H1 (cell line): ENCODE measurements around the gene CCNG2.

Experiments used
- EGR1 ChIP-seq: IDR thresholded peaks from 2 replicates; pipeline ENCODE4 v1.6.1; 2011; ENCODE audit warnings: low read depth, low read length, borderline replicate concordance
- POLR2A ChIP-seq, 2 experiments: IDR thresholded peaks; 1 replicate in 1 of 2; 2 replicates in 1 of 2; pipeline ENCODE4 v1.6.1; 2011; ENCODE audit warnings: low read depth in 2 of 2, low read length in 2 of 2, mild to moderate bottlenecking in 2 of 2; ENCODE audit errors: control extremely low read depth in 1 of 2
- TCF12 ChIP-seq: IDR thresholded peaks from 2 replicates; pipeline ENCODE4 v1.6.1; 2011; ENCODE audit warnings: low read depth, mild to moderate bottlenecking, low read length
- TF ChIP-seq, protein P1 (sequence below), 3 experiments: IDR thresholded peaks; 1 replicate in 2 of 3; 2 replicates in 1 of 3; pipeline versions ENCODE4 v1.5.1 to v1.6.1; 2011; ENCODE audit warnings: low read length in 3 of 3, mild to moderate bottlenecking in 3 of 3, inconsistent platforms in 2 of 3, low read depth in 1 of 3, moderate library complexity in 1 of 3; ENCODE audit not compliant: insufficient read depth in 1 of 3; ENCODE audit errors: control extremely low read depth in 1 of 3

DNA sequence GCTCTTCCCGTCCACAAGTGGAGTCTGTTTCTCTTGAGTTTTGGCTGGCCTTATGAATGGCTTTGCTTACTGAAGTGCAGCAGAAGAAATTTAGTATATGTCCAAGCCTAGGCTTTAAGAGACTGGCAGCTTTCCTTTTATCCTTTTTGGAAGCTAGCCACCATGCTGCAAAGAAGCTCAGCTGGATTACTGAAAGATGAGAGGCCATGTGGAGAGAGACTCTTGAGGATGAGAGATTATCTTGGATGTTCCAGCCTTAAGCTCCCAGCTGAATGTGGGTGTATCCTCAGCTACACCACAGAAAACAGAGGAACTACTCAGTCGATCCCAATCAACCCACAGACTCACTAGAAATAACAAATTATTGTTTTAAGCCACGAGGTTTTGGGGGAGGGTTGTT, 12.5 kb downstream of the CCNG2 start:
- no peak for TF ChIP-seq EGR1
- no peak for TF ChIP-seq POLR2A (IDR thresholded peaks at IDR 0.05; ENCODE audit: control extremely low read depth in 1 of 2, low read depth in 2 of 2, low read length in 2 of 2)
- TF ChIP-seq, protein P1, sequence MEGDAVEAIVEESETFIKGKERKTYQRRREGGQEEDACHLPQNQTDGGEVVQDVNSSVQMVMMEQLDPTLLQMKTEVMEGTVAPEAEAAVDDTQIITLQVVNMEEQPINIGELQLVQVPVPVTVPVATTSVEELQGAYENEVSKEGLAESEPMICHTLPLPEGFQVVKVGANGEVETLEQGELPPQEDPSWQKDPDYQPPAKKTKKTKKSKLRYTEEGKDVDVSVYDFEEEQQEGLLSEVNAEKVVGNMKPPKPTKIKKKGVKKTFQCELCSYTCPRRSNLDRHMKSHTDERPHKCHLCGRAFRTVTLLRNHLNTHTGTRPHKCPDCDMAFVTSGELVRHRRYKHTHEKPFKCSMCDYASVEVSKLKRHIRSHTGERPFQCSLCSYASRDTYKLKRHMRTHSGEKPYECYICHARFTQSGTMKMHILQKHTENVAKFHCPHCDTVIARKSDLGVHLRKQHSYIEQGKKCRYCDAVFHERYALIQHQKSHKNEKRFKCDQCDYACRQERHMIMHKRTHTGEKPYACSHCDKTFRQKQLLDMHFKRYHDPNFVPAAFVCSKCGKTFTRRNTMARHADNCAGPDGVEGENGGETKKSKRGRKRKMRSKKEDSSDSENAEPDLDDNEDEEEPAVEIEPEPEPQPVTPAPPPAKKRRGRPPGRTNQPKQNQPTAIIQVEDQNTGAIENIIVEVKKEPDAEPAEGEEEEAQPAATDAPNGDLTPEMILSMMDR (IDR thresholded peaks at IDR 0.05; ENCODE audit: control extremely low read depth in 1 of 3, insufficient read depth in 1 of 3, low read depth in 1 of 3, low read length in 3 of 3) = no peak
- TF ChIP-seq TCF12 = no peak
